ENCODE data around the gene SCML1. TPM values are rescaled to one million over a fixed set of nuclear protein-coding genes. Genes with fewer than 3 reads are reported as not detected.

The SCML1 gene
- total RNA-seq, 1 experiment from 2014 or later: 1.6 TPM

DNA sequence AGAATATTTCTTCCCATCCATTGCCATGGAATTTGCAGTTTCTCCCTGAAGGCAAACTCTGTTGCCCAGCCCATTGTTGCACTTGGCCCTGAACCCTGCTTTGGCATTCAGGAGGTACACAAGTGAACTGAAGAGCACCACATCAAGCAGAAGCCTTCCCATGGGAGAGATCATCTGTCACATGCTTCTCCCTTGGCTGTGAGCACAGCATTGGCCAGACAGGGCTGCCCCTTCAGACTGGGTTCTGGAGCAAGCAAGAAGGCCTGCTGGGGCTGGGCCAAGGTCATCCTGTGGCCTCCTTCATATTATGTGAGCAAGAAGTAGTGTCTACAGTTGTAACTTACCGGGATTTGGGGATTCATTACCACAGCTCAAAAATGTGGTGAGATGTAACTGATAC is 22.7 kb downstream of the SCML1 start:
- H3K27me3 ChIP-seq (ENCODE audit: insufficient read depth, low read length): no peaks in the 10 kb centered on the region
- H2BK5ac ChIP-seq (ENCODE audit: insufficient read length, low read length): no peak overlapping the region
- no peak overlapping the region for H3K18ac ChIP-seq (ENCODE audit: insufficient read length, low read depth, low read length)
- no peaks in the 10 kb centered on the region for H3K79me2 ChIP-seq (ENCODE audit: insufficient read depth, low read length)
- H3K14ac ChIP-seq (ENCODE audit: insufficient read depth, low read length): no peak overlapping the region
- no peaks in the 10 kb centered on the region for H3K79me1 ChIP-seq (ENCODE audit: insufficient read depth, low read depth, low read length, poor library complexity, severe bottlenecking)
- no peak overlapping the region for H2BK15ac ChIP-seq (ENCODE audit: low read depth, low read length)
- peaks cover 12% of the 10 kb centered on the region for H3K27me3 Mint-ChIP-seq (ENCODE audit: low read depth)
- H3K9me3 ChIP-seq (ENCODE audit: control insufficient read depth, low read depth, low read length): no peaks in the 10 kb centered on the region
- no peak overlapping the region for H2AK5ac ChIP-seq (ENCODE audit: insufficient read length, low read length)
- no peak overlapping the region for H4K8ac ChIP-seq (replicated peaks; ENCODE audit: insufficient read length, low read depth, low read length)
- no peak overlapping the region for H3K56ac ChIP-seq (ENCODE audit: insufficient read length, low read depth, low read length)
- no peak overlapping the region for H3K4me2 ChIP-seq (ENCODE audit: insufficient read depth, insufficient read length, low read length)
- no peak overlapping the region for H3K27ac ChIP-seq (ENCODE audit: insufficient read length, low read depth, low read length)
- H3K23ac ChIP-seq (ENCODE audit: insufficient read length, low read depth, low read length): no peak overlapping the region
- no peaks in the 10 kb centered on the region for H3K4me1 Mint-ChIP-seq
- H4K91ac ChIP-seq (ENCODE audit: insufficient read length, low read depth, low read length): no peak overlapping the region
- no peak overlapping the region for H2BK20ac ChIP-seq (ENCODE audit: low read depth, low read length, poor library complexity, severe bottlenecking)
- no peak for DNase-seq
- peaks cover 24 to 39% of the 10 kb centered on the region in 2 experiments for H3K9me3 Mint-ChIP-seq
- H3K9ac ChIP-seq (ENCODE audit: extremely low read depth, insufficient read length, low read length): no peak overlapping the region
- no peak overlapping the region for H2BK12ac ChIP-seq (ENCODE audit: insufficient read length, low read depth, low read length)
- H3K23me2 ChIP-seq (ENCODE audit: insufficient read length, low read depth, low read length, poor library complexity, severe bottlenecking): no peaks in the 10 kb centered on the region
- no peak overlapping the region for H3K27ac Mint-ChIP-seq
- TF ChIP-seq, protein P1, sequence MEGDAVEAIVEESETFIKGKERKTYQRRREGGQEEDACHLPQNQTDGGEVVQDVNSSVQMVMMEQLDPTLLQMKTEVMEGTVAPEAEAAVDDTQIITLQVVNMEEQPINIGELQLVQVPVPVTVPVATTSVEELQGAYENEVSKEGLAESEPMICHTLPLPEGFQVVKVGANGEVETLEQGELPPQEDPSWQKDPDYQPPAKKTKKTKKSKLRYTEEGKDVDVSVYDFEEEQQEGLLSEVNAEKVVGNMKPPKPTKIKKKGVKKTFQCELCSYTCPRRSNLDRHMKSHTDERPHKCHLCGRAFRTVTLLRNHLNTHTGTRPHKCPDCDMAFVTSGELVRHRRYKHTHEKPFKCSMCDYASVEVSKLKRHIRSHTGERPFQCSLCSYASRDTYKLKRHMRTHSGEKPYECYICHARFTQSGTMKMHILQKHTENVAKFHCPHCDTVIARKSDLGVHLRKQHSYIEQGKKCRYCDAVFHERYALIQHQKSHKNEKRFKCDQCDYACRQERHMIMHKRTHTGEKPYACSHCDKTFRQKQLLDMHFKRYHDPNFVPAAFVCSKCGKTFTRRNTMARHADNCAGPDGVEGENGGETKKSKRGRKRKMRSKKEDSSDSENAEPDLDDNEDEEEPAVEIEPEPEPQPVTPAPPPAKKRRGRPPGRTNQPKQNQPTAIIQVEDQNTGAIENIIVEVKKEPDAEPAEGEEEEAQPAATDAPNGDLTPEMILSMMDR (conservative IDR thresholded peaks at IDR 0.05): no peak
- H4K20me1 ChIP-seq (ENCODE audit: control insufficient read depth, insufficient read depth, insufficient read length): no peaks in the 10 kb centered on the region
- H3T11ph ChIP-seq (ENCODE audit: low read length): no peak overlapping the region
- H2BK120ac ChIP-seq (ENCODE audit: low read depth, low read length, poor library complexity, severe bottlenecking): no peak overlapping the region
- H4K5ac ChIP-seq (ENCODE audit: insufficient read length, low read depth, low read length): no peak overlapping the region
- no peak overlapping the region for H3K4ac ChIP-seq (ENCODE audit: low read depth, low read length)
- WGBS (ENCODE audit: extremely low coverage, insufficient read length, low lambda C conversion rate): no CpG with 5 or more reads among the region's 1 CpG
- H3K4me3 Mint-ChIP-seq: no peak overlapping the region
- no peaks in the 10 kb centered on the region for H3K4me1 ChIP-seq (ENCODE audit: insufficient read depth, low read length)
- no peaks in the 10 kb centered on the region for H3K36me3 Mint-ChIP-seq (ENCODE audit: insufficient read depth in 1 of 3, low read depth in 3 of 3)
- H2AFZ ChIP-seq (ENCODE audit: low read length): no peak overlapping the region
